ENCODE results near the gene SYNPO.

SYNPO gene

DNA sequence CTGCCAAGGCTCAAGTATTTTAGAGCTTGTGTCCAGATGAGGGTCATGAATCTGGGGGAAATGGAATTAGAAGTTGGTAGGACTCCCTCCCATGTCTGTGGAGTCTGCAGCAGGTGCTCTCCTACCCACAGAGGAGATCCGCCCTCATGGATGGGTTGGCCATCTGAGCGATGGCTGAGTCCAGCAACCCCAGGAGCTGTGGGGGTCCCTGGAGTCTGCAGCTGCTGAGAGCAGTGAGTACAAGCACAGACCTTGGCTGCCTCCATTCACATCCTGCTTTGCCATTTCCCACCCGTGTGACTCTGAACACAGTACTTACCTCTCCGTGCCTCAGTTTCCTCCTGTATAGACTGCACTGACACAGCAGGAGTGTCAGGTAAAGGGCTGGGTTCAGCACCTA, 25.8 kb upstream of the SYNPO start:
- Mint-ChIP-seq H3K36me3 (ENCODE audit: low read depth) (no peaks in the 10 kb centered on the region), H3K27ac (no peak overlapping the region), H3K4me3 (no peak overlapping the region), H3K27me3 (ENCODE audit: low read depth) (peaks cover 8% of the 10 kb centered on the region), H3K9me3 (no peaks in the 10 kb centered on the region), H3K4me1 (ENCODE audit: low read depth) (no peaks in the 10 kb centered on the region)
- DNase-seq (ENCODE audit: low spot score): no peak

DNA sequence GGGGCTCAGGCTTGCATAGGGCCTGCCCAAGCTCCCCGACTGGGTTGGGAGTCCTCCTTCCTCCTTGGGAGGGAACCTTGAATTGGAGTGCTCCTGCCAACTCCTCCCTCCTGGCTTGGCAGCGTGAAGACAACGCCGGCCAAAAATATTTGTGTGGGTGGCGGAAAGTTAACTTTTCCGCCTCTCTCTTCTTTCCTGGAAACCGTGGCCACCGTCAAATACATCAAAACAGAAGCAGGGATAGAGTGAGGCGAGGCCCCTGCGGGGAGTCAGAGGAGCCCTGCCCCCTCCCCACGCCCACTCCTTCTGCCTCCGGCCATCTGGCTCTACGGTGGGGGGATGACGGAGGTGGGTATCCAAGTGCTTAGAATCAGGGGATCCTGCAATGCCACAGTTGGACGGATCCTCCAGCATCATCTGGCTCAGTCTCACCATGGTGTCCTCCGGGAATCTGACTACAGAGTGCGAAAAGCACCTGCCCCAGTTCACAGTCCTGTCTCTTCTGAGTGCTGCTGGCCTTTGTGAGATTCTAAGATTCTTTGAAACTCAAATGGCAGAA, 25.2 kb upstream of the SYNPO start:
- Mint-ChIP-seq H3K4me1 (ENCODE audit: low read depth) (no peaks in the 10 kb centered on the region), H3K27me3 (ENCODE audit: low read depth) (peaks cover 8% of the 10 kb centered on the region), H3K4me3 (no peak overlapping the region), H3K36me3 (ENCODE audit: low read depth) (no peaks in the 10 kb centered on the region), H3K9me3 (no peaks in the 10 kb centered on the region), H3K27ac (no peak overlapping the region)
- no peak for DNase-seq (ENCODE audit: low spot score)

DNA sequence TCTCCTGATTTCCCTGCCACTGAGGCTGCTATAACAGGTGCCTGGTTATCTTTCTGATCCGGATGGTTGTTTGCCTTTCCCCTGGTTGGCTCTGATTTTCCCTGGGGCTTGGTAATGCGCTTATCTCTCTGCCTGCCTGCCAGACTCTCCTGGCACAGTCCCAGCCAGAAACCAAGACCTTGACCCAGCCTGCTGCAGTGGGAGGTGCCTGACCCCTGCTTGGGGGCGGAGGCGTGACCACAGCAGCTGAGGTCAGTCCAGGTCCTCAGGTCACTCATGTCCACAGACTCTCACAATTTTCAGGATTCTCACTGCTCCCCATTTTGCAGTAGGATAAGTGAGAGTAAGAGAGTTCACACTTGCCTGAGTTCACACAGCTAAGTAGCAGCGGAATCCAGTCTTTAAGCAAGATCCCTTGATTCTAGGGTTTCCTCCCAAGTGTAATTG, 24.4 kb upstream of the SYNPO start:
- Mint-ChIP-seq H3K36me3 (ENCODE audit: low read depth) (no peaks in the 10 kb centered on the region), H3K27ac (no peak overlapping the region), H3K27me3 (ENCODE audit: low read depth) (peaks cover 8% of the 10 kb centered on the region), H3K9me3 (no peaks in the 10 kb centered on the region), H3K4me1 (ENCODE audit: low read depth) (no peaks in the 10 kb centered on the region), H3K4me3 (no peak overlapping the region)
- DNase-seq (ENCODE audit: low spot score): no peak

DNA sequence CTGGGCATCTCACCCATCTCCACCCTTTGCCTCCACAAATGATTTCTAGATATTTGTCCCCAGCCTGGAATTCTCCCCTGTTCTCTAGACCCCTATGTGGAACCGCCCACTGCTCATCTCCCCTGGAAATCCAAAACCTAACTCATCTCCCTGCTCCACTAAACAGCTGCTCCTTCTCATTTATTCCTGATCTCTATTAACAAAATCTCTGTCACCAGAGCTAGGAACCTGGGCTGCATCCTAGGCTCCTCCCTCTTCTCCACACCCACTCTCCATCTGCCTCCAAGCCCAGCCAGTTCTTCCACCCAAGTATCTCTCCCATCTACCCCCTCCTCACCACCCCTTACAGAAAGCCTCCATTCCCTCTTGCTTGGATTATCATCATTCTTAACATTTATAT, 24.0 kb upstream of the SYNPO start:
- H3K9me3 Mint-ChIP-seq: no peaks in the 10 kb centered on the region

DNA sequence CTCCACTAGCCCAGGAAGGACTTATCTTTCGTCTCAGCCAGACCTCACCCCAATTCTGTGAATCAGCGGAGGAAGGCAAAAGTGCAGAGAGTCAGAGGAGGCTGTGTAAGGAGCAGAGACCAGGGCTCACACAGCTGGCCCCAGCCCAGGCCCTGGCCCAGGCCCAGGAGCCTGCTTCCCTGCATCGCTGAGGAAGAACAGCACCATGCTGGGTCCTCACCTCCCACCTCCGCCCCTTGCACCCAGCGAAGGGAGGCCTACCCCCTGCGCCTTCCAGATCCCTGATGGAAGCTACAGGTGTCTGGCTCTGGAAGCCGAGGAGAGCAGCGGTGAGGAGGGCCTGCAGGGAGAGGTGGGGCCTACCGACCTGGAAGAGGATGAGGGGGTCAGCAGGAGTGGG, 22.3 kb upstream of the SYNPO start:
- no peak for DNase-seq (ENCODE audit: low spot score)
- H3K27me3 Mint-ChIP-seq (ENCODE audit: low read depth): peaks cover 13% of the 10 kb centered on the region
- H3K4me1 Mint-ChIP-seq (ENCODE audit: low read depth): peaks cover 2% of the 10 kb centered on the region
- H3K36me3 Mint-ChIP-seq (ENCODE audit: low read depth): no peaks in the 10 kb centered on the region
- no peak overlapping the region for H3K4me3 Mint-ChIP-seq
- H3K9me3 Mint-ChIP-seq: no peaks in the 10 kb centered on the region
- no peak overlapping the region for H3K27ac Mint-ChIP-seq

More for the DNA sequence above, 24.0 kb upstream of the SYNPO start:
- Mint-ChIP-seq H3K4me1 (ENCODE audit: low read depth) (no peaks in the 10 kb centered on the region), H3K27me3 (ENCODE audit: low read depth) (peaks cover 8% of the 10 kb centered on the region), H3K27ac (no peak overlapping the region), H3K36me3 (ENCODE audit: low read depth) (no peaks in the 10 kb centered on the region), H3K4me3 (no peak overlapping the region)
- no peak for DNase-seq (ENCODE audit: low spot score)

DNA sequence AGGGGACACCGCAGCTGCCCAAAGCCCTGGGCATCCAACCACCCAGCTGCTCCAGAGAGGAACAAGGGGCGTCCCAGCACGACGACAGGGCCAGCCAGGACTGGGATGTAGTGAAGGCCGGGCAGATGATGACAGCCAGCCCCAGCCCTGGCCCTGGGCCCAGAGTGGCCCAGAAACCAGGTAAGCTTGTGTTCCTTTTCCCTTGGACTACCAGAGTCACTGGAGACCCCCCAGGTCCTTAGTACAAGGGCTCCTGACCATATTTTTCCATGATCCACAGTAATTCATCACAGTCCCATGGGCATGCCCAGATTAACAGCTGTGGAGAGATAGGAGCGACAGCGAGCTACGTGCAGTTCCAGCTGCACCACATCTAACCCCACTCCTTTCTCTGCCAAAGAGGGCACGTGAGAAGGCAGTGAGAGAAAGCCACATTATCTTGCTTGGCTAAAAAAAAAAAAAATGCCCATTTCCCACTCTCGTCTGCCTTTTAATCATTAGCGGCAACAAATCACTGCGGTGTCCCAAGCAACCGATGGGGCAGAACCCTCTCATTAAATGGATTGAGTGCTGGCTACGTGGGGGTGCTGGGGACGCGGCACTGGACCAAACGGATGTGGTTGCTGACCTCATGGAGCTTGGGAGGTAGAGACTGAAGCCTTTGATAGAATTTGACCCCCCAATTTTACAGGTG, 21.7 kb upstream of the SYNPO start:
- no peaks in the 10 kb centered on the region for H3K9me3 Mint-ChIP-seq
- no peak overlapping the region for H3K27ac Mint-ChIP-seq

DNA sequence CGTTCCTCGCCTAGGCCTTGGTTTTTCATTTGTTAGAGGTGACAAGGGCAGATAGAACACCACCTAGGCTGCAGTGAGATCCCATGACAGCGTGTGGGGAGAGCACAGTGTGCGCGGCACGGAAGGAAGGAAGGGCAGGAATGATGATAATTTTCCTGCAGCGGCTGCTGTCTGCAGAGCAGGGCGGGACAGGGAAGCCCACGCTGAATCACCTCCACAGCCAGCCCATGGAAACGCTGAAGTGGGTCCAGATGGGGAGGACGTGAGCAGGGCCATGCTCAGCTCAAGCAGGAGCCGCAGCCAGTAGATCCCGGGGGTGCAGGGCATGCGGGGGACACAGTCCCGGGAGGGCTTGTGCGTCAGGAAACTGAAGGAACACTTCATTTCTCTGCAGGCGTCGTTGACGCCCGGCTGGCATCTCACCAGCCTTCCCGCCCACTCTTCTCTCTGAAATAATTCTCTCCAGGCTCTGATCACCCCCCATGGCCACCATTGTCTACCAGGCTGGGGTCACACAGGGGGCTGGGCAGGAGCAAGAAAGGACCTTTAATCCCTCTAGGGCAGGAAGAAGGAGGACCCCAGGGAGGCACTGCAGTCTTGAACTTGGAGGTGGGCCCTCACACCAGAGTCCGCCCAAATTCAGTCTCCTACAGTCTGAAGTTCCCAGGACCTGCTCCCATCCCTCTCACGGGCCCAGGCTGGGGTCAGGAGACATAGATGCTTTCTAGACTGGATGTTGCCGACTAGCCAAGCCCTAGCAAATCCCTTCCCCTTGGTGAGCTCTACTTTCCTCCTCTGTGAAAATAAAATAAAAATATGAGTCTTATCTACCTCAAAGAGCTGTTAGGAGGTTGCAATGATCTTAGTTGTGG, 20.9 kb upstream of the SYNPO start:
- H3K27ac Mint-ChIP-seq: no peak overlapping the region
- H3K9me3 Mint-ChIP-seq: no peaks in the 10 kb centered on the region
- H3K4me3 Mint-ChIP-seq: no peak overlapping the region
- peaks cover 23% of the 10 kb centered on the region for H3K27me3 Mint-ChIP-seq (ENCODE audit: low read depth)
- no peaks in the 10 kb centered on the region for H3K36me3 Mint-ChIP-seq (ENCODE audit: low read depth)
- no peak for DNase-seq (ENCODE audit: low spot score)
- H3K4me1 Mint-ChIP-seq (ENCODE audit: low read depth): peaks cover 9% of the 10 kb centered on the region

More for the DNA sequence above, 21.7 kb upstream of the SYNPO start:
- Mint-ChIP-seq H3K36me3 (ENCODE audit: low read depth) (no peaks in the 10 kb centered on the region), H3K27me3 (ENCODE audit: low read depth) (peaks cover 16% of the 10 kb centered on the region), H3K4me1 (ENCODE audit: low read depth) (peaks cover 4% of the 10 kb centered on the region), H3K4me3 (no peak overlapping the region)
- DNase-seq (ENCODE audit: low spot score): no peak

DNA sequence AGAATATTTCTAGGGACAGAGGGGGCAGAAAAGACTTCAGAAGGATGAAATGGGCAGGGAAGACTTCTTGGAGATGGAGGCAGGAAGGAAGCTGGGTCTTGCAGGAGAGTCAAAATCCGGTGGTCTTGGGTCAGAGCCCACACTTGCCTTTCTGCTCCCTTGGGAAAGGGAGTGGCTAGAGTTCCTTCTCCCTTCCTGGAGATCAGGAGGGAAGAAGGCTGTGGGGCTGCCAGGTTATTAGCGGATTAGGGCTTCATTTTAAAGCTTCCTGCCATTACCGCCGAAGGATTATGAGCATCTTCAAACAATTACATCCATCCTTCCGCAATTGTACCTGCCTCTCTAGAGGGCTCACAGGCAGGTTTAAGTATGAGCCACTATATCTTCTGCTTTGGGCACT, 19.2 kb upstream of the SYNPO start:
- H3K27ac Mint-ChIP-seq: no peak overlapping the region
- peaks cover 30% of the 10 kb centered on the region for H3K27me3 Mint-ChIP-seq (ENCODE audit: low read depth)
- H3K9me3 Mint-ChIP-seq: no peaks in the 10 kb centered on the region
- no peaks in the 10 kb centered on the region for H3K36me3 Mint-ChIP-seq (ENCODE audit: low read depth)
- no peak overlapping the region for H3K4me3 Mint-ChIP-seq
- DNase-seq (ENCODE audit: low spot score): no peak
- H3K4me1 Mint-ChIP-seq (ENCODE audit: low read depth): peaks cover 9% of the 10 kb centered on the region

DNA sequence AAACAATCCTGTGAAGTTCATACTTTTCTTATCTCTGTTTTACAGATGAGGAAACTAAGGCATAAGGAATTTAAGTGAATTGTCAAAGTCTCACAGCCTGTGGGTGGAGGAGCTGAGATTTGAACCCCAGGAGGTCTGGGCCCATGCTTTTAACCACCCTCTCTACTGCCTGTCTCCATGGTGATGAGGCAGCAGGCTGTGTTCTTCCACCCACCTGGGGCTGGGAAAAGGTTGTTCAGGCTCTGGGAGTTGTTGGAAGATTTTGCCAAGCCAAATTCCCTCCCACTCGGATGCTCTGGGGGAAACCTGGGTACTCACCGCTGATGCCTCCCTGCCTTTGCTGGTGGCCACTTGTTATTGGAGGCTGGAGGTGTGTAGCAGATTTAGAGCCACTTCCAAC, 18.3 kb upstream of the SYNPO start:
- Mint-ChIP-seq H3K27ac (no peak overlapping the region), H3K36me3 (ENCODE audit: low read depth) (no peaks in the 10 kb centered on the region), H3K4me1 (ENCODE audit: low read depth) (peaks cover 9% of the 10 kb centered on the region), H3K27me3 (ENCODE audit: low read depth) (peaks cover 31% of the 10 kb centered on the region), H3K9me3 (no peaks in the 10 kb centered on the region), H3K4me3 (no peak overlapping the region)
- no peak for DNase-seq (ENCODE audit: low spot score)

DNA sequence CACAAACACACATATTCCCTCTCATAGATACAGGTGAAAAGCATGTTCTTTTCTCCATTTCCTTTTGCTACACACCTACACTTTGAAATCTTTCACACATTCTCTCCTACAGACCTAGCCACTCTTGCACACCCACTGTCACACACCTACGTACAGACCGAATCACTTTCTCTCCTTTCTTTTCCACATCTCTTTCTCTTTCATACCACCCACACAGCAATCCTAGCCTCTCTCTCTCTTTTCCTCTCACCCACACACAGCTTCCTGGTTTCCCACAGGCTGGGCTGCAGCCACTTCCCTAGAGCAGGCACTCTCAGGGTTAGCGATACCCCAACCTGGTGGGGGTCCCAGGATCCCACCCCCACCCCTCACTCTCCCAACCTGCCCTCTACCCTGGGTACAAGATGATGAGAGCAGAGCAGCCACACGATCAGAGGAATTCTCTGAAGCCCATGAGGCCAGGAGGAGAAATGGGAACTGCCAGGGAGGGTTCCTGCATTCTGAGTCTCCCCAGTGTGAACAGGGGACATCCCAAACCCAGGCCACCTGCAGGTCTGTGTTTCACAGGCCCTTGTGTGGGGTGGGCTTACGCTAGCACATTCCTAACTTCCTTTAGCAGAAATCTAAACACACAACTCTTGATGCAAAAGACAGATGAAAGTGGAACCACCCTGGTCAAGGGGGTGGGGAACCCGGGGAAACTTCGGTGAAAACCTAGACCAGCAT, 17.1 kb upstream of the SYNPO start:
- Mint-ChIP-seq H3K4me1 (ENCODE audit: low read depth) (peaks cover 9% of the 10 kb centered on the region), H3K9me3 (no peaks in the 10 kb centered on the region), H3K27me3 (ENCODE audit: low read depth) (peaks cover 36% of the 10 kb centered on the region), H3K27ac (no peak overlapping the region), H3K36me3 (ENCODE audit: low read depth) (no peaks in the 10 kb centered on the region), H3K4me3 (no peak overlapping the region)
- no peak for DNase-seq (ENCODE audit: low spot score)

DNA sequence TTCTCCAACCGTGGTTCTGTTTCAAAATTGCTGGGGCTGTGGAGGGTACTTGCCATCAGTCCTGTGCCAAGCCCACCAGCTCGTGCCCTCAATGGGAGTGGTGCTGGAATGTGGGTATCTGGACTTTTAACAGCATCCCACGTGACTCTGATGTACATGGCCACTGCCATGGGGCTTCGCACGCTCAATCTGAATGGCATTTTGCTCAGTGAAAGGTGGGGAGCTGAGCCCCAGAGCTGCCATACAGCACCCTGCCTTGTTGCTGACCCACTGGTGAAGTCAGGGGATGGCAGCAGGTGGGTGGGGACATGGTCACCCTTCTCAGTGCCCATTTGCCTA, 16.6 kb upstream of the SYNPO start:
- no peak overlapping the region for H3K27ac Mint-ChIP-seq
- H3K4me3 Mint-ChIP-seq: peak overlapping the region; percentile 79
- H3K27me3 Mint-ChIP-seq (ENCODE audit: low read depth): peaks cover 36% of the 10 kb centered on the region
- H3K4me1 Mint-ChIP-seq (ENCODE audit: low read depth): peaks cover 9% of the 10 kb centered on the region
- no peak for DNase-seq (ENCODE audit: low spot score)
- no peaks in the 10 kb centered on the region for H3K9me3 Mint-ChIP-seq
- H3K36me3 Mint-ChIP-seq (ENCODE audit: low read depth): no peaks in the 10 kb centered on the region

DNA sequence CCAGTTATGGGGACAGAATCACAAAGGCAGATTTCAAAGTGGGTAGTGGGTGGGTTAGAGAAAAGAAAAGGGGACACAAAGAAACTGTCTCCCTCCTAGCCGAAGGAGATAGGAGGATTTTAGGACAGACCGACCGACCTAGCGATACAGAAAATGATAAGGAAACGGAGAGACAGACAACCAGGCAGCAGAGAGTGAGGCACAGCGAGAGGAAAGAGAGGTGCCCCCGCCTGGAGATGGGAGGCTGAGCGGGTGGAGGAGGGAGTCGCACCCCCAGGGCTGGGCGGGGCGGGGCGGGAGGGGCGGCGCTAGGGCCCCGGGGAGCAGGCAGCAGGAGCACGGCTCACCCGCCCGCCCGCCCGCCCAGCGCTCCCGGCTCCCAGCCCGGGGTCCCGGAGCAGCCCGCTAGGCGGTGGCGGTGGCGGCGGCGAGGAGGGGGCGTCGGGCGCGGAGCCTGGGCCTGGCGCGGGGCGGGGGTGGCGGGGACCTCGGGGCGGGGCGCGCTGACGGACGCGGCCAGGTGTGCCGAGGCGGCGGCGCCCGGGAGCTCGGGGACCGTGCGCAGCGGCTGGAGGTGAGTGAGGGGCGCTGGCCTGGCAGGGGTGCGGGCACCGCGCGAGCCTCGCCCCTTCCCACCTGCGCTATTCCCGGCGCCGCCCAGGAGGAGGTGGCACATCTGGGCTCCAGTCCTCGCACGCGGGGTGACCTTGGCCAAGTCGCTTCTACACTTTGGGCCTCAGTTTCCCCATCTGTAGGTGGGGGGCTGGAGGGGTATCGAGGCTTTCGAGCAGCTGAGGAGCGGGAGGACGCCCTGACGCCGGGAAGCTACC, 15.9 kb upstream of the SYNPO start:
- H3K9me3 Mint-ChIP-seq: no peaks in the 10 kb centered on the region
- no peak for DNase-seq (ENCODE audit: low spot score)
- peak overlapping the region; percentile 79 for H3K4me3 Mint-ChIP-seq
- H3K27ac Mint-ChIP-seq: peak overlapping the region; percentile 31
- H3K36me3 Mint-ChIP-seq (ENCODE audit: low read depth): no peaks in the 10 kb centered on the region
- H3K4me1 Mint-ChIP-seq (ENCODE audit: low read depth): peaks cover 9% of the 10 kb centered on the region
- peaks cover 36% of the 10 kb centered on the region for H3K27me3 Mint-ChIP-seq (ENCODE audit: low read depth)

DNA sequence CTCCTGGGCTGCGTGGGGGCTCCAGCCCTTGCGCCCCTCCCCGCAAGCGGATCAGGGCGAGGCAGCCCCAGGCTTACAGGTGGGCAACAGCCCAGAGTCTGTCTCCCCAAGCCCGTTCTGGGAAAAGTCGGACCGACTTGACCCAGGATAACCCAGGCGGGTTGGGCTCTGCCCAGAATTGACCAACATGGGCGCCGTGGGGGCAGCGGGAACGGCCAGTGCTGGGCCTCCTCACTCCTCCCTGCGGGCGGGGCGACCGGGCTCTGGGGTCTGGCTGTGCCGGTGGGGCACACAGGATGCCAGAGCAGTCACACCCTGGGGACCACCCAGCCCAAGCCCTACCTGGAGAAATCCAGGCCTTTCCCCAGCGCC, 15.3 kb upstream of the SYNPO start:
- no peak overlapping the region for H3K27ac Mint-ChIP-seq
- no peaks in the 10 kb centered on the region for H3K9me3 Mint-ChIP-seq
- peaks cover 9% of the 10 kb centered on the region for H3K4me1 Mint-ChIP-seq (ENCODE audit: low read depth)
- no peaks in the 10 kb centered on the region for H3K36me3 Mint-ChIP-seq (ENCODE audit: low read depth)
- H3K4me3 Mint-ChIP-seq: no peak overlapping the region
- peaks cover 36% of the 10 kb centered on the region for H3K27me3 Mint-ChIP-seq (ENCODE audit: low read depth)
- DNase-seq (ENCODE audit: low spot score): no peak

All from T-helper 2 cell treated with Interferon-gamma antibody and Interleukin-4, amounts not matched to agents 5 μg/mL and 100 μg/mL, for 36 hours (primary cell).